GM21825 (cell line): Measurements from ENCODE around the gene ISG20L2.

Experiments
- ATAC-seq: cut with Tn5 transposase; IDR thresholded peaks from one replicate; pipeline ENCODE4 v1.9.1; 2021; ENCODE audit warnings: mild to moderate bottlenecking, moderate library complexity; ENCODE audit not compliant: unreplicated experiment

The ISG20L2 gene

DNA sequence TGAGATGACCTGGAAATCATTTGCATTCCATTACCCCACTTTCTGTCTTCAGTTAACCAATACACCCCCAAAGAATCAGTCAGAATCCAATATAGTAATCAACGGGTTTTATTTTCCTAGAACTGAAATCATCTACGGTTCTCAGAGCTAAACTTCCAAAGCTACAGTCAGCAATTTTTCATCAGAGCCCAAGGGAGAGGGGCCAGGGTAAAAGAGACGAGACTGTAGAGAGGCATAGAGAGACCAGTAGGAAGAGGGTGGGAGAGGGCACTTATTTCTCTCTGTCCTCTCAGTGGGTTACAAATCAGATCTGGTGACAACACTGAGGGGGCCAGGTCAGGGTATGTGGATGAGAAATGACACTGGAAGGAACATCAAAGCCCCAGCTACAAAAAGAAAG lies 13.5 kb upstream of the ISG20L2 start:
- no peak for ATAC-seq

DNA sequence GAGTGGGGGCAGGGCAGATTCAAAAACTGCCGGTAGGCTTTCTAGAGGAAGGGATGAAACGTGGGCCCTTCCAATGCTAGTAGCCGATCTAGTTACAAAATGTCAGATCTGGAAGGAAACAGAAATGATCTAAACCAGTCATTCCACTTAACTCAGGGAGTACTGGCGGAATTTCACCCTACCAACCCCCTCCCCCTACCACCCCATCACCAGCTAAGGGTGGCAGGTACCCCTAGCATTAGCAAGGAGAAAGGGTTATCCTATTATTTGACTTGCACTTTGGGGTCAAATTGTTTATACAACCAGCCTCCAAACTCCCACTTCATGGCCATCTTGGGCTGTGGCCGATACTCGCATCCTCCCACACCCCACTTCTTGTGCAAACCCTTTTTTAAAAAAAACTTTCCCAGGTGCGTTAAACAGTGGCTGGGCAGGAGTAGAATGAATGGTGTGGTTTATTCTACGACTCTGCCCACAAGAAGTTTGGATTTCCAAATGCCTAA lies 13.0 kb upstream of the ISG20L2 start:
- ATAC-seq: no peak

DNA sequence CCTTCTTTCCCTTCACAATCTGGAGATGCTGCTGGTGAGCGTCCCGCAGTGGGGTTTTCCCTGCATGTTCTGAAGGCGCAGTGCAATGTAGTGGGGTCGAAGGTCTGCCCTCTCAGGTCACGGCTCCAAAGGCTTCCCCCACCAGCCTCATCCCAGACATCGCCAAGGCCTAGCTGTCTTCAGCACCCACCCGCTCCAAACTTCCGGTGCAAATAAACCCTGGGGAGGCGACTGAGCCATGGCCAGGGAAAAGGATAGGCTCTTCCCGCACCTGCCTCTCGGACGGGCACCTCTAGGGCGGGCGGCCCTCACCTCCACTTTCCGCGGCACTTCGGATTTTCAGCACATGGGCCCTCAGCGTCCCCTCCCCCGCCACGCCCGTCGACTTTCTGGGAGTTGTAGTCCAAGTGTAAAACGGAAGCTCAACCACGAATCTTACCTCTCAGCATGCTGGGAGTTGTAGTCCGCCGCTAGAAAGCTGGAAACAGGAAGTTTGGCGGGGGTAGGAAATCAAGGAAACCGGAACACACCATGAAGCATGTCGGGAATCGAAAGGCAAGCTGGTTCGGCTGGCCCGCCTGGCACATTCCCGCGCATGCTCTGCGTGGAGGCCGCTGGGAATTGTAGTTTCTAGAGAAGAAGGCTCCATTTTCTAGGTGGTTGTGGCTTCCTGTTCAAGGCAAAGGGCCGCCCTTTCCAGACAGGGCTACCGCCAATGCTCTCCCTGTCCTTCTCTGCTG lies 12.3 kb upstream of the ISG20L2 start, which contains the start of gene MRPL24:
Gene MRPL24, minus strand, starts transcription at position 348 of the 740 bp plus-strand sequence. CDS start 2,384 bp downstream, outside the sequence.
- peak; percentile 76 for ATAC-seq

DNA sequence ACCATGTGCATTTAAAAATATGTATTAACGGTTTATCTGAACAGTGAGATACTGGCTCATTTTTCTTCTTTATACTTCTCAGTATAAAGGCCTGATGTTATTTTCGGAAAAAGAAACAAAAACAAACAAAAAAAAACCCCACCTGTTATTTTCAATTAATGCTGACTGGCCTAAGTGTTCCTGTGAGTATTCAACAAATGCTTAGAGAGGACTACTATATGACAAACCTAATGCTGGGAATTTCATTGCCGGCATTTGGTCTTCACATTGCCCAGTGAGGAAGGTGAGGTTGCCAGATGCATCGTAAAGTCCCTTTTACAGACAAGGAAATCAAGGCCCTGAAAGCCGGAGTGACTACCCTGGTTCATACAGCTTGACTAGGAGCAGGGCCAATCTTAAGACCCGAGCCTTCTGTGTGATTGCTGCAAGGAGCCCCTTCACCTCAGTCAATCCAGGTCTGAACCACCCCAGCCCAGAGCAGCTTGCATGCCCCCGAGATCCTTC lies 11.7 kb upstream of the ISG20L2 start:
- peak; percentile 2 for ATAC-seq

DNA sequence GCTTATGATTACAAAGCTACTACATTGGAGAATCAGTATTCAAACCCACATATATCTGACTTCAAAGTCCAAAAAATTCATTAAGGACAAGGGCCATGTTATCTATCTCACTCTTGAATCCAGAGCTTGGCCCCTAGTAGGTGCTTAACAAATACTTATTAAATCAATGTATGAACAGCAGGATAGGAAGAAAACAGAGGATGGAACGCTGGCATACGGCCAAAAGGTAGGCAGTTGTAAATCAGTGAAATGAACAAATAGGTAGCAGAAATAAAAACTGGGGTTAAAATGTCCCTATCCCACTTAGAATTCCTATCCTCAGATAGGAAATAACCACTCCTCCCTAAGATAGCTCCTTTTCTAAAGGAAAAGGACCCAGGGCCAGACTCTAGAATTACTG lies 10.3 kb upstream of the ISG20L2 start:
- ATAC-seq: no peak

DNA sequence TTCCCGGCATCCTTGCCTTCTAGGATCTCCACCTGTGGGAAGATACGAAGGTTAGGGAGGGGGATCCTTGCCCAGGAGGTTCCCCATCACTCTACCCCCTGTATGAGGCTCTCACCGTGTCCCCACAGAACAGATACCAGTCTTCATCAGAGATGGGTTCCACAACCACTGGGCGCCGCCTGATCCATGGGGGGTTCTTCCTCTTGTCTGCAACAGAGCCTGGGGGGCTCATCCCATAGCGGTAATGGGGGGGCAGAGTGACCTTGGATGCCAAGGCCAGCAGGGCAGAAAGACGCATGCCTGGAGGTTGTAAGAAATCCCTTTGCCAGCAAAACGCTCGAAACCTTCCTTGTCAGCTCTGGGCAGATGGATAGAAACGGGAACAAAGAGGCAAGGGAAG lies 9.8 kb upstream of the ISG20L2 start:
- ATAC-seq: no peak

DNA sequence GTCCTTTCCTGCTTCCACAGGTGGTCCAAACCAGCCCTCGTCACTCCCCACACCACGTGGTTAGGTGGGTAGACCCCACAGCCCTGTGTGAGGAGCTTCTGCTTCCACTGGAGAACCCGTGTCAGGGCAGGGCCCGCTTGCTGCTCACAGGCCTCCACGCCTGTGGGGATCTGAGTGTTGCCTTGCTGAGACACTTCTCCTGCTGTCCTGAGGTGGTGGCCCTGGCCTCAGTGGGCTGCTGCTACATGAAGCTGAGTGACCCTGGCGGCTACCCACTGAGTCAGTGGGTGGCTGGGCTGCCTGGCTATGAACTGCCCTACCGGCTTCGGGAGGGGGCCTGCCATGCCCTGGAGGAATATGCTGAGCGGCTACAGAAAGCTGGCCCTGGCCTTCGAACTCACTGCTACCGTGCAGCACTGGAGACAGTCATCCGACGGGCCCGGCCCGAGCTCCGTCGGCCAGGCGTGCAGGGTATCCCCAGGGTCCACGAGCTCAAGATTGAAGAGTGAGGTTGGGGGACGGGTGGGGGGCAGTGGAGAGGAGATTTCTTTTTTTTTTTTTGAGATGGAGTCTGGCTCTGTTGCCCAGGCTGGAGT lies 5.5 kb upstream of the ISG20L2 start:
- ATAC-seq: no peak

DNA sequence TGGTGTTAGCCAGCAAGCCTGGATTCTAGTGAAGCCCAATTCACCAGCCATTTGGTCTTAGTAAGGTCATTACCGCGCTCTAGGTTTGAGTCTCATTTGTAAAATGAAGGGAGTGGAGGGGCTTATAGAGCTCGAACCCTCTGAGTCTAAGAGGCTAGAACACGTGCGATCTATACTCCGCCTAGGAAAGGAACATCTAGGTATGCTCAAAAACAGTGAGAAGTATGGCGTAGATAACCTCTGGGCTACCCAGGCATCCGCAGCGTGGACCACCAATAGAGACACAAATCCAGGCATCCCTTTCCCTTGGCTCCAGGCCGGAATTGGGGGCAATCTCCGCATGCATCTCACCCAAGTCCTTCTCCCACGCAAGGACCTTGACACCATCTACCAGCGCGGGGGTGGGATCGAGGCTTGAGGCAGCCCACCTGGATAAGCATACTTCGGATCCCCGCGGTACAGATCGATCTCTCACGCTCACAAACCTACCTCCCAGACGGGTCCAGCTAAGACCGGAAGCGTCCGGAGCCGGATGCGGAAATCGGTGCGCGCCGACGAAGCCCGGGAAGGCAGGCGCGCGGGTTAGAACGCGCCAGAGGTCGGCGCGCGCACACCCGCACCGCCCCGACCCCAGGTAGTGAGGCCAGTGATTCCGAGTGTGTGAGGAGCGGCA lies 504 bp downstream of the ISG20L2 start, which contains the start of gene METTL25B:
Gene METTL25B, plus strand, starts transcription at position 544 of the 673 bp plus-strand sequence. CDS start 636 bp downstream, outside the sequence.
- ATAC-seq: peak; percentile 49

DNA sequence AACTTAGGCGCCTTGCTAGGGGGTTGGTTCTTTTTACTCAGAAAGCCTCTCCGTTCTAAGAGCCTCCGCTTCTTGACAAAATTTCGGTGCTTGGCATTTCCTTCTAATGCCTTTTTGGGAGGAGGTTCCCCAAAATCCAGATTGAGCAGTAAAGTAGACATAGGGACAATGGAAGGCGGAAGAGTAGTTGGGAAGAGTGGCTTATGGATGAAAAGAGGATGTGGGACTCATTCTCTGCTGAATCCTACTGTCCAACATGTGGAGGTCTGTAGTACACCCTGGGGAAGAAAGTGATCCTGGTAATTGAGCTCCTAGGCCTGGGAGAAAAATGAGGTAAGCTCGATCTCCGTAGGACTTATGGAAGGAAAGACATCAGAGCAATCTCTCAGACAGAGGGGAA lies 1.1 kb downstream of the ISG20L2 start:
- ATAC-seq: no peak

DNA sequence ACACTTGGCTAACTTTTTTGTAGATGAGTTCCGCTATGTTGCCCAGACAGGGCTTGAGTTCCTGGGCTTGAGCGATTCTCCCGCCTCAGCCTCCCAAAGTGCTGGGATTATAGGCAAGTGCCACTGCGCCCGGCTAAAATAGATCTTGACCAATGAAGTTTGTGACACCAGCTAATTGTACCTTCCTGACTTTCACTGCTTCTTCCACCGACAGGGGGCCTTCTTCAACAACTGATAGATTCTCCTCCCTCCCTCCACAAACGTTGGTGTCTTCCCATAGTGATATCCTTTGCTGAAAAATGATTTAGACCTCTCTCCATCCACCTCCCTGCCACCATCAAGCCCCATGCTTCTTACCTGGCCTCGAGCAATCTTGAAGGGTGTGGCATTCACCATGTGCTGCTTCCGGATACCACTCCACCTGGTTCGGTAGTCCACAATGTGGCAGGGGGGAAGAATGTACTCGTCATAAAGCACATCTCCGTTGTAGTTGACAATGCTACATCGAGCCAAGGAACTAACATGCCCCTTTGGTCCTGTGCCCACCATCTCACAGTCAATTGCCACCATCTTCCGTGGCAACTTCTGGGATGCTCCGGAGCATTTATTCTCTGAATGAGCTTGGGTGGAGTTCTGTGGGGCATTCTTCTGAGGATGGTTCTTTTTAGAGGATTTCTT lies 1.9 kb downstream of the ISG20L2 start:
- ATAC-seq: no peak

DNA sequence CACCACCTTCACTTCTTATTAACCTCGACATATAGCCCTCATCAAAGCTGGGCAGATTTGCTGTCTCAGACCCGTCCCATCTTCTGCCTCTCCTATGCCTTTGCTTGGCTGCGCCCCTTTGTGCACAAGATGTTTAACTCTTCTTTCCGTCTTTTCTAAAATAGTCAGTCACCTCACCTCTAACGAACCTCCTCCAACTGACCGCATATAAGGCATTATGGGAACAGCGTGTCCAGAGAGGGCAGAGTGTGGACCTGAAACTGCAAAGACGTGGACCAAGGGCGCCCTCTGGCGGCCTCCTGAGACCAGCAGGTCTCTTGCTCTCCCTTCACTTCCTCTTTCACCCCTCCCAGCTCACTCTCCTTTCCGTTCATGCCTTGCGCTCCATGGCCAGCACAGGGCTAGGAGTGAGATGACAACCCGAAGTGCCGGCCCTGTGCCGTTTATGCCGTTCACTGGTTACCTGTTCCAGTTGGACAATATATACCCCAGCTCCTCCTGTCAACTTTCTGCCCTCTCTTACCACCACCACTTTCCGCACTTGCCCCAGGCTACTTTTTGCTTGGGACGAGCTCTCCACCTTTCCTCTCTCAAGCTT lies 2.8 kb downstream of the ISG20L2 start:
- peak; percentile 34 for ATAC-seq

DNA sequence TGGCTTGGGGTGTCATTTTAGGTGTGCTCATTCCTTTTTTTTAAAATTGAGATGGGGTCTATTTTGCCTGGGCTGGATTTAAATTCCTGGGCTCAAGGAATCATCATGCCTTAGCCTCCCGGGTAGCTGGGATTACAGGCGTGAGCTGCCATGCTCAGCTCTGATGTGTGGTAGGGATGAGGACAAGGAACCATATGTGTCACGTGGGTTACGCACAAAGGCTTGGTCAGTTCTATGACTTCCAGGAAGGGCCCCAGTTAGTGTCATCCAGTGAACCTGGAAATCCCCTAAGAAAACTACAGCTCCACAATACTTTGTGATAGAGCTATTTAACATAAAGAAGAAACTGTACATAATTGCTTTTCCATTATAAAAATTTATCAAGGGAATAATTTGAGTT lies 7.0 kb downstream of the ISG20L2 start:
- no peak for ATAC-seq

DNA sequence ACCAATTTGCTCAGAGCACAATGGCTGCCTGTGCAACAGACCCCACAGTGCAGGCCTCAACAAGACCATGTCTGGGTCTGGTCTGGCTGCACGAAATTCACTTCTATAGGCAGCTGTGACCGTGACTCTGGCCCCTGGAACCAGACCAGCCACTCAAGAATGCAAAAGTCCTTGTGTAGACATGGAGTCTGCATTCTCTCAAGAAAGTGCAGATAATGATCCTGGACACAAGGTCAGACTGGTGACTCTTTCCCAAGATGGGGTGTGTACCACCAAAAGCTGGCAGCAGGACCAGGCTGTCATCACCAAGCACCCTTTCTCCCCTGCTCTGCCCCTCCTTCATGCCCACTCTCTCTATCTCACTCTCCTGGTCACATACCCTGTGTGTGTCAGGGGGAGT lies 7.4 kb downstream of the ISG20L2 start:
- no peak for ATAC-seq

DNA sequence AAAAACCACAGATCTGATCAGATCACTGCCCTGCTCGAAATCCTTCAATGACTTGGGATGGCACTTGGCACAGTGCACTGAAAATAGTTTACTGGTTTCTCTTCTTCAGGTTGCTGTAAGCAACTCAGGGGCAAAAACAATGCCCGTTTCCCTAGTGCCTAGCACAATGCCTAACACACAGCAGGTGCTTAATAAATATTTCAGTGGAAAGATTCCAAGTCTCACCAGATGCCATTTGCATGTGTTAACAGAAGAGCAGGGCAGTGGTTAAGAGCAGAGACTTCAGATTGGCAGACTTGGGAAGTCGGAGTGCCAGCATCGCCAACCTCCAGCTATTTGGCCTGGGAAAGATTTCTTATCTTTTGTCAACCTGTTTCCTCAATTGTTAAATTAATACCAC lies 11.2 kb downstream of the ISG20L2 start:
- no peak for ATAC-seq

DNA sequence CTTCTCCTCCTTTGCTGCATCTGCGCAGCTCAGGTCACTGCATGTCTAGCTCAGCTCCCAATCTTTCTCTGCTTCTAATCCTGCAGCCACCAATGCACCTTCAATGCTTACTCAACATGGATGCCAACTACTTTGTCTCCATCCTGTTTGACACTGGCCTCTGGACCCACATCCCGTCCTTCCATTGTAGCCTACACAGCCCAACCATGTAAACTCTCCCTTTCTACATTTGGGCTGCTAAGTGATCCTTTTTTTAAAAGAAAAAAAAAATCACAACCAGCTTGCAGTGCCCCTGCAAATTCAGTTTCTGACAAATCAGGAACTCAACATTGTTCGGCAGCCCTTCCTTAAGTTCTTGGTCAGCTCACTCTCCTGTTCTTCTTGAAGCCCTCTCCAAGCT lies 13.7 kb downstream of the ISG20L2 start:
- ATAC-seq: no peak

DNA sequence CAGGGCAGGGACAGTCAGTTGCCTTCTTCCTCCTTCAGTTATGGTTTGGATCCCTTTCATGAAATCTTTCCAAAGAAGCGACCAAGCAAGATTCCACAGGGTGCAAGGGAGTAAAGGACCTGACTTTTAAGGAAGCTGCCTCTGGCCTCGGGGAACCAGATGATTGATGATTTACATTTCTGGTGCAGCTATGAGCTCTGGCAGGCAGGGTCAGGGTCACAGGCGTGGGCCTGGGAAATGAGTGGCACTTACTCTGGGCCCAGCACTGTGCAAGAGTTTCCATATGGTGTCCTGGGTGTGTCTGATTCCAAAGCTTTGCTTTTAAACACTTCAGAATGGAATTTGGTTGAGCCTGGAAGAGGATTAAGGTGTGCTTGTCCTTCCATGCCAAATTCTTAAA lies 15.9 kb downstream of the ISG20L2 start:
- no peak for ATAC-seq

DNA sequence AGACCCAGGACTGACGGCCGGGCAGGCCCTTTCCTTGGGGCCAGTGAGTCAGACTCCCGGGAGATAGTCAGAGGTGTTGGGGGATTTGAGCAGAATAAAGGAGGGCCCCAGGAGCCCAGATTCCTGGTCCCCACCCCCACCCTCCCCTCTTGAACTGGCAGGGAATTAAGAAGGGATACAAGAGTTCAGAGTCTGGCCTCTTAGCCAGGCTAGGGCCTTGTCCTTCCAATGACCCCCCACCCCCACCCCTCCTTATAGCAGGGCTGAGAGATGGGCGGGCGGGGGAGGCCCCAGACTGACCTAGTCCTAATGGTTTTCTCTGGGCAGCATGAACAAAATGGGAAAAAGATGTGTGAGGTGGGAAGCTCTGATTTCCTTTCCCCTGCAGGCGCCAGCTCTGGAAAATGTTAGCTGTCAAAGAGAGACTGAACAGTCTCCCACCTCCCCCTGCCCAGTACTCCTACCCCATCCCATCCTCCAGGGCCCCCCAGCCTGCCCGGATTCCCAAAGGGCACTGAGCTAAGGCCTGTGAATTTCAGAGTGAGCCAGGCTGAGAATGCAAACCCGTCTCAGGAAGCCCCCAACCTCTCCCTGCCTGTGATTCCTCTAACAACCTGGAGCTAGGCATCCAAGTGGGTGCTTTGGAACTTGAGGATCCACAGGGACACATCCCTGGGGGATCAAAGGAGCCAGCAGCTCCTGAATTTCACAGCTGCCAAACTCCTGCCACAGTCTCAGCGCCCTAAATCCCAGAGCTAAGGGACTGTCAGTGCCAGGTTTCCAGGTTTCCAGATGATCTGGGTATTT lies 17.4 kb downstream of the ISG20L2 start:
- no peak for ATAC-seq

DNA sequence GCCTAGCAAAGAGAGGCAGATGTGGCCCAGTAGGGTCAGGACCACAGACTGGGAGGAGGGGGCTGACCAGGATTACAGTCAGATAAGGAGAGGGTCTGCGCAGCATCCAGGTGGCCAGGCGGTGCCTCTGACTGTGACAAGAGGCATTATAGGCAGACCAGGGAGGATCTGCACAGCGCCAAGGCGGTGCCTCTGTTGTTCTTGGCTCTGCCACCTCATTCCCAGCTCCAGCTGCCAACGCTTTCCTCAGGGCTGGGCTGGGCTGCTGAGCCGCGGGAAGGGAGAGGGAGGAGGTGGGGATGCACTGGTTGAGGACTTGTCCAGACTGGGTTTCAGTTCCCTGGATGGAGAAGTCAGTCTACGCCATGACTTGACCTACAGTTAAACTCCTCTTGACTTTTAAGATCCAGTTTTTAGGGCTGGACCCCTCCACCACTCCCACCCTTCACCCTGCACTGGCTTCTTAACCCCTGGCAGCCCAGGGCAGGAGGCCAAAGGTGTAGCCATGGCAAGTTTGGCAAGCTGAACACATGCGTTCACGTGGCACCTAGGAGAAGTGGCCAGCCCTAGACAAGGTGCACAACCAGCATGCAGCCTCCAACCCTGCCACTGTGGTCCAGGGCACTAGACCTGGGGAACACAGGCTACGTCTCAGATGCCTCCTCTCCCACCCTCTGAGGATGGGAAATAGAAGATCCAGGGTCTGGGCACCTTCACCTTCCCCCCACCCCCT lies 18.6 kb downstream of the ISG20L2 start:
- no peak for ATAC-seq

DNA sequence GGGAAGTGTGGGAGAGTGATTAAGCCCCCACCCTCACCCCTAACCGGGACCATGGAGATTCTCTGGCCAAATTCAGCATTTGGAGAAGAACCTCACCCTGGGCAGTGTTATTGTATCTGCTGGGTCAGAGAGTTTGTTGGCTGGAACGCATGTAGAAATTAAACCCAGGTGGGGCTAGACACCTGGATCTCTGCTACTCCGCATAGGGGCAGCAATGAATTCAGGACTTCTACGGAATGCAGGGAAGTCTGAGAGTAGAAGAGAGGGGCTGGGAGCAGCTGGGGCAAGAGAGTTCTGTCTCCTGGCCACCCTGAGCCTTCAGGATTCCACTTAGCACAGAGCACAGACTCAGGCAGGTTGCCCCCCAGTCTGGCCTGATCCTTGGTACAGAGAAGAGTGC lies 19.5 kb downstream of the ISG20L2 start:
- no peak for ATAC-seq
